Karpas-422 (cell line): ENCODE results near the gene TBCD. TPM values are rescaled to one million over a fixed set of nuclear protein-coding genes. Genes with fewer than 3 reads are reported as not detected.

ENCODE experiments used
- DNase-seq: peaks from one replicate; pipeline ENCODE4 v3.0.0-alpha.2; 2015
- H2AFZ ChIP-seq: fragments of 200-600 bp; sonication (generic); 2 replicates; pipeline ENCODE4 v1.6.1; 2014; ENCODE audit warnings: antibody characterized with exemption, low read length, mixed read lengths
- H3K27ac ChIP-seq: fragments of 200-600 bp; sonication (generic); 2 replicates; pipeline ENCODE4 v1.5.1; 2014; ENCODE audit warnings: mild to moderate bottlenecking, low read length, moderate library complexity
- H3K27me3 ChIP-seq: fragments of 200-600 bp; sonication (generic); 2 replicates; pipeline ENCODE4 v1.6.1; 2014; ENCODE audit warnings: low read length, mixed read lengths
- H3K36me3 ChIP-seq: fragments of 200-600 bp; sonication (generic); 2 replicates; pipeline ENCODE4 v1.6.1; 2014; ENCODE audit warnings: low read length, mixed read lengths; ENCODE audit not compliant: insufficient read depth
- H3K4me1 ChIP-seq: fragments of 200-600 bp; sonication (generic); 2 replicates; pipeline ENCODE4 v1.6.1; 2014; ENCODE audit warnings: mild to moderate bottlenecking, low read length, mixed read lengths
- H3K4me2 ChIP-seq: fragments of 200-600 bp; sonication (generic); 2 replicates; pipeline ENCODE4 v1.6.1; 2014; ENCODE audit warnings: low read length, low read depth, mild to moderate bottlenecking; ENCODE audit not compliant: poor library complexity, severe bottlenecking
- H3K4me3 ChIP-seq: fragments of 200-600 bp; sonication (generic); 2 replicates; pipeline ENCODE4 v1.5.1; 2014; ENCODE audit warnings: mild to moderate bottlenecking, antibody characterized with exemption, low read length, mixed read lengths
- H3K79me2 ChIP-seq: fragments of 200-600 bp; sonication (generic); 2 replicates; pipeline ENCODE4 v1.6.1; 2014; ENCODE audit warnings: mild to moderate bottlenecking, low read length, mixed read lengths
- H3K9ac ChIP-seq: fragments of 200-600 bp; sonication (generic); 2 replicates; pipeline ENCODE4 v1.6.0; 2014; ENCODE audit warnings: low read length
- H3K9me2 ChIP-seq: fragments of 200-600 bp; sonication (generic), shearing (Covaris generic); replicated peaks from 2 replicates; pipeline ENCODE4 v1.6.0; 2014; ENCODE audit warnings: mild to moderate bottlenecking, low read length, moderate library complexity; ENCODE audit not compliant: insufficient read depth
- H3K9me3 ChIP-seq: fragments of 300-700, 200-600 bp; sonication (generic); 2 replicates; pipeline ENCODE4 v1.6.1; 2014; ENCODE audit warnings: low read length, mixed read lengths
- H4K20me1 ChIP-seq: fragments of 200-600 bp; sonication (generic); 2 replicates; pipeline ENCODE4 v1.6.1; 2014; ENCODE audit warnings: mild to moderate bottlenecking, antibody characterized with exemption, low read length, low read depth; ENCODE audit not compliant: insufficient read depth
- total RNA-seq: library from RNA; depleted of rRNA; stranded (reverse); fragments of >200 nt; shearing (Covaris generic); gene quantifications from 2 replicates; pipeline ENCODE4 v1.2.3, GENCODE V29; 2014; ENCODE audit warnings: low replicate concordance

The TBCD gene
- total RNA-seq, 1 experiment from 2014 or later: 28.7 TPM

- H4K20me1 ChIP-seq: no peaks in the 10 kb centered on the region; the same call in 1 of the 2 replicates
- DNase-seq: no peak
- peaks cover 39% of the 10 kb centered on the region for H3K79me2 ChIP-seq
- no peak overlapping the region for H2AFZ ChIP-seq
- H3K9ac ChIP-seq: no peak overlapping the region
- H3K4me2 ChIP-seq: no peak overlapping the region
- no peaks in the 10 kb centered on the region for H3K9me3 ChIP-seq
- no peak overlapping the region for H3K27ac ChIP-seq
- H3K27me3 ChIP-seq: no peaks in the 10 kb centered on the region
- H3K4me3 ChIP-seq: no peak overlapping the region
- H3K9me2 ChIP-seq: no peaks in the 10 kb centered on the region
- no peaks in the 10 kb centered on the region for H3K4me1 ChIP-seq
- peaks cover 17% of the 10 kb centered on the region for H3K36me3 ChIP-seq
Observed at GRCh38 chr17:82799591-82799990, 47.7 kb downstream of the TBCD start.

- Histone ChIP-seq H3K36me3 (peaks cover 17% of the 10 kb centered on the region), H3K9me2 (no peaks in the 10 kb centered on the region), H3K4me2 (no peak overlapping the region), H3K4me3 (no peak overlapping the region), H4K20me1 (no peaks in the 10 kb centered on the region; the same call in 1 of the 2 replicates), H3K27me3 (no peaks in the 10 kb centered on the region), H3K79me2 (peaks cover 35% of the 10 kb centered on the region), H3K27ac (no peak overlapping the region), H3K9ac (no peak overlapping the region), H2AFZ (no peak overlapping the region), H3K9me3 (no peaks in the 10 kb centered on the region), H3K4me1 (no peaks in the 10 kb centered on the region)
- no peak for DNase-seq
Observed at GRCh38 chr17:82800885-82801284, 49.0 kb downstream of the TBCD start.

GRCh38 chr17:82801377-82801970 lies 49.6 kb downstream of the TBCD start:
- Histone ChIP-seq H3K27me3 (no peaks in the 10 kb centered on the region), H3K4me1 (no peaks in the 10 kb centered on the region), H4K20me1 (no peaks in the 10 kb centered on the region; the same call in 1 of the 2 replicates), H3K36me3 (peaks cover 17% of the 10 kb centered on the region), H3K9me3 (no peaks in the 10 kb centered on the region), H3K79me2 (peaks cover 35% of the 10 kb centered on the region), H2AFZ (no peak overlapping the region), H3K4me3 (no peak overlapping the region), H3K9me2 (no peaks in the 10 kb centered on the region), H3K27ac (no peak overlapping the region), H3K4me2 (no peak overlapping the region), H3K9ac (no peak overlapping the region)
- no peak for DNase-seq

GRCh38 chr17:82802075-82802780 lies 50.4 kb downstream of the TBCD start:
- no peak overlapping the region for H3K27ac ChIP-seq

GRCh38 chr17:82803185-82803584 lies 51.3 kb downstream of the TBCD start:
- Histone ChIP-seq H2AFZ (no peak overlapping the region), H3K27ac (no peak overlapping the region), H4K20me1 (no peaks in the 10 kb centered on the region; the same call in 1 of the 2 replicates), H3K9me2 (no peaks in the 10 kb centered on the region), H3K27me3 (no peaks in the 10 kb centered on the region), H3K4me3 (no peak overlapping the region), H3K4me2 (no peak overlapping the region), H3K36me3 (peaks cover 11% of the 10 kb centered on the region), H3K9ac (no peak overlapping the region), H3K4me1 (no peaks in the 10 kb centered on the region), H3K9me3 (no peaks in the 10 kb centered on the region), H3K79me2 (peaks cover 23% of the 10 kb centered on the region)
- no peak for DNase-seq

More at GRCh38 chr17:82802075-82802780, 50.4 kb downstream of the TBCD start:
- H3K4me1 ChIP-seq: no peaks in the 10 kb centered on the region
- H3K79me2 ChIP-seq: peaks cover 27% of the 10 kb centered on the region
- H3K9me3 ChIP-seq: no peaks in the 10 kb centered on the region
- H2AFZ ChIP-seq: no peak overlapping the region
- no peak overlapping the region for H3K9ac ChIP-seq
- DNase-seq: no peak
- H3K9me2 ChIP-seq: no peaks in the 10 kb centered on the region
- H3K4me2 ChIP-seq: no peak overlapping the region
- H3K27me3 ChIP-seq: no peaks in the 10 kb centered on the region
- no peak overlapping the region for H3K4me3 ChIP-seq
- H3K36me3 ChIP-seq: peaks cover 17% of the 10 kb centered on the region
- H4K20me1 ChIP-seq: no peaks in the 10 kb centered on the region; the same call in 1 of the 2 replicates

- no peaks in the 10 kb centered on the region for H3K9me3 ChIP-seq
- no peaks in the 10 kb centered on the region; the same call in 1 of the 2 replicates for H4K20me1 ChIP-seq
- H3K4me2 ChIP-seq: no peak overlapping the region
- H2AFZ ChIP-seq: no peak overlapping the region
- H3K4me3 ChIP-seq: no peak overlapping the region
- no peaks in the 10 kb centered on the region for H3K27me3 ChIP-seq
- H3K79me2 ChIP-seq: peaks cover 23% of the 10 kb centered on the region
- peaks cover 11% of the 10 kb centered on the region for H3K36me3 ChIP-seq
- H3K4me1 ChIP-seq: no peaks in the 10 kb centered on the region
- no peak overlapping the region for H3K27ac ChIP-seq
- no peaks in the 10 kb centered on the region for H3K9me2 ChIP-seq
- DNase-seq: no peak
- no peak overlapping the region for H3K9ac ChIP-seq
Observed at GRCh38 chr17:82803606-82804005, 51.7 kb downstream of the TBCD start.

GRCh38 chr17:82804442-82805191 lies 52.8 kb downstream of the TBCD start:
- no peaks in the 10 kb centered on the region for H3K4me1 ChIP-seq
- no peak overlapping the region for H3K4me3 ChIP-seq
- no peak overlapping the region for H2AFZ ChIP-seq
- no peaks in the 10 kb centered on the region for H3K27me3 ChIP-seq
- DNase-seq: no peak
- H3K4me2 ChIP-seq: no peak overlapping the region
- no peaks in the 10 kb centered on the region; the same call in 1 of the 2 replicates for H4K20me1 ChIP-seq
- no peak overlapping the region for H3K9ac ChIP-seq
- no peaks in the 10 kb centered on the region for H3K9me2 ChIP-seq
- H3K36me3 ChIP-seq: peaks cover 8% of the 10 kb centered on the region
- H3K9me3 ChIP-seq: no peaks in the 10 kb centered on the region
- no peak overlapping the region for H3K27ac ChIP-seq
- H3K79me2 ChIP-seq: peaks cover 23% of the 10 kb centered on the region

GRCh38 chr17:82805254-82805653 lies 53.4 kb downstream of the TBCD start:
- Histone ChIP-seq H3K27me3 (no peaks in the 10 kb centered on the region), H3K9ac (no peak overlapping the region), H3K9me2 (no peaks in the 10 kb centered on the region), H2AFZ (no peak overlapping the region), H3K4me3 (no peak overlapping the region), H4K20me1 (no peaks in the 10 kb centered on the region; the same call in 1 of the 2 replicates), H3K4me2 (no peak overlapping the region), H3K36me3 (peaks cover 5% of the 10 kb centered on the region), H3K27ac (no peak overlapping the region), H3K79me2 (peaks cover 21% of the 10 kb centered on the region), H3K4me1 (no peaks in the 10 kb centered on the region), H3K9me3 (no peaks in the 10 kb centered on the region)
- no peak for DNase-seq
